Naive thymus-derived CD4-positive, alpha-beta T cell (primary cell): ENCODE results near the gene ZNF492. TPM values are rescaled to one million over a fixed set of nuclear protein-coding genes. Genes with fewer than 3 reads are reported as not detected.
"Not testable (repeated sequence)": the region's sequence is repeated elsewhere in the genome, so short reads cannot be mapped to it uniquely, and the experiment has no call there.

ENCODE experiments used
- ATAC-seq: fragments of 150-1000 bp; cut with Tn5 transposase; 2 replicates; pipeline ENCODE4 v1.10.0; 2021; ENCODE audit warnings: mild to moderate bottlenecking, moderate library complexity
- CTCF ChIA-PET: fragments of 350-600 bp; sonication (Branson Sonifier 250); formaldehyde crosslinking; loops from one replicate; lab custom pipeline; 2021; ENCODE audit warnings: antibody characterized with exemption; lab: Charles Lee
- POLR2A ChIA-PET: fragments of 350-600 bp; sonication (Branson Sonifier 250); formaldehyde crosslinking; loops from one replicate; lab custom pipeline; 2021; ENCODE audit warnings: antibody characterized with exemption, inconsistent platforms; lab: Charles Lee
- DNase-seq, 9 donors: peaks; one replicate each; pipeline versions ENCODE4 v3.0.0 to v3.0.0-alpha.2; 2020 to 2022; ENCODE audit warnings: mixed read lengths in 1 of 9
- H3K27ac ChIP-seq: one replicate; pipeline ENCODE4 v1.7.0; 2013; ENCODE audit warnings: mild to moderate bottlenecking, low read depth, low read length, moderate library complexity
- H3K27me3 ChIP-seq, 2 donors: one replicate each; pipeline ENCODE4 v1.7.0; 2013; ENCODE audit warnings: low read length in 2 of 2, mild to moderate bottlenecking in 2 of 2, moderate library complexity in 2 of 2; ENCODE audit not compliant: control insufficient read depth in 2 of 2, insufficient read depth in 2 of 2
- H3K36me3 ChIP-seq, 3 experiments: 1 replicate in 2 of 3; 2 replicates in 1 of 3; pipeline ENCODE4 v1.7.0; 2013; ENCODE audit warnings: low read length in 3 of 3, mild to moderate bottlenecking in 3 of 3, moderate library complexity in 1 of 3; ENCODE audit not compliant: insufficient read depth in 3 of 3, control insufficient read depth in 2 of 3
- H3K4me1 ChIP-seq, 2 donors: one replicate each; pipeline ENCODE4 v1.7.0; 2013; ENCODE audit warnings: low read length in 2 of 2, mild to moderate bottlenecking in 2 of 2, moderate library complexity in 1 of 2; ENCODE audit not compliant: control insufficient read depth in 2 of 2, insufficient read depth in 2 of 2
- H3K4me3 ChIP-seq: 2 replicates; pipeline ENCODE4 v1.7.0; 2013; ENCODE audit warnings: mild to moderate bottlenecking, low read length
- H3K9me3 ChIP-seq, 3 experiments: 1 replicate in 2 of 3; 2 replicates in 1 of 3; pipeline ENCODE4 v1.7.0; 2013; ENCODE audit warnings: low read length in 3 of 3; ENCODE audit not compliant: control insufficient read depth in 2 of 3
- H3K27ac Mint-ChIP-seq, 9 donors: one replicate each; pipeline ENCODE4 v1.8.0; 2020 to 2022; ENCODE audit warnings: mixed read lengths in 9 of 9, mild to moderate bottlenecking in 8 of 9, moderate library complexity in 5 of 9, inconsistent platforms in 2 of 9
- H3K27me3 Mint-ChIP-seq, 5 donors: one replicate each; pipeline ENCODE4 v1.8.0; 2021 to 2022; ENCODE audit warnings: mixed read lengths in 5 of 5, mild to moderate bottlenecking in 1 of 5
- H3K36me3 Mint-ChIP-seq, 5 donors: one replicate each; pipeline ENCODE4 v1.8.0; 2020 to 2022; ENCODE audit warnings: mixed read lengths in 5 of 5, mild to moderate bottlenecking in 3 of 5, inconsistent platforms in 1 of 5
- H3K4me1 Mint-ChIP-seq, 7 donors: one replicate each; pipeline ENCODE4 v1.8.0; 2020 to 2022; ENCODE audit warnings: mixed read lengths in 7 of 7, mild to moderate bottlenecking in 3 of 7, inconsistent platforms in 1 of 7
- H3K4me3 Mint-ChIP-seq, 10 donors: one replicate each; pipeline ENCODE4 v1.8.0; 2020 to 2022; ENCODE audit warnings: mild to moderate bottlenecking in 10 of 10, mixed read lengths in 10 of 10, moderate library complexity in 6 of 10, inconsistent platforms in 2 of 10
- H3K9me3 Mint-ChIP-seq, 11 donors: one replicate each; pipeline ENCODE4 v1.8.0; 2020 to 2022; ENCODE audit warnings: mixed read lengths in 11 of 11, mild to moderate bottlenecking in 4 of 11, inconsistent platforms in 1 of 11, moderate library complexity in 1 of 11
- intact Hi-C, 2 donors: fragments of 100-400 bp; cut with micrococcal nuclease; formaldehyde crosslinking; loops; one replicate each; pipeline ENCODE4 v1.15.1; 2023
- polyA plus RNA-seq, 2 donors: library from polyadenylated mRNA; unstranded; fragments of 300-500 nt; fragmentation: Illumina TruSeq; gene quantifications; one replicate each; pipeline ENCODE4 v1.2.3, GENCODE V29; 2021
- total RNA-seq, 6 experiments: library from RNA in 5 of 6; stranded (reverse) in 5 of 6; gene quantifications; 1 replicate in 5 of 6; 2 replicates in 1 of 6; pipeline ENCODE4 v1.2.3 and lab custom pipeline; 2021 to 2026

ZNF492 gene
- total and polyA plus RNA-seq, 7 experiments from 2014 or later: 0.17 to 0.84 (median 0.32) TPM

DNA sequence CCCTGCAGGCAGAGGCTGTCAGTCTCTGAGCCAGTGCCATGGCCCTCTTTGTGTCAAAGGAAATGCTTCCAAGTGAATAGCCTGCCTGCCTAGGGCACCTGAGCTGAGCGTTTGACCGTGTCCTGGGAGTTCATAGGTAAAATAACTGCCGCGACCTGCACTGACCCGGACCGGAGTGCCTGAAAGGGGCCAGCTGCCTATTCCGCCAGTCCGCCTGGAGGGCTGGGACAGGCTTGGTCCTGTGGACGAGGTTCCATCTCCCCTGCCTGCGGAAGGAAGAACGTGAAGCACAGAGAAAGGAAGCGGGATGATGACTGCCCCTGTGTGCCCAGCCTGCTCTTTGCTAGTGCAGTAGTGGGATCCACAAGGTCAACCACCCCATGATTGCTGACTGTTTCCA, 17.5 kb upstream of the ZNF492 start:
- peaks cover 0 to 4% (median 0%) of the 10 kb centered on the region in 5 donors for H3K36me3 Mint-ChIP-seq
- no peaks in the 10 kb centered on the region for H3K4me1 ChIP-seq
- no peak overlapping the region for H3K4me3 Mint-ChIP-seq
- DNase-seq: no peak
- peaks cover 0 to 11% (median 0%) of the 10 kb centered on the region in 3 experiments for H3K9me3 ChIP-seq
- intact Hi-C loops: no loop called here
- peaks cover 0 to 59% (median 17%) of the 10 kb centered on the region in 11 donors for H3K9me3 Mint-ChIP-seq
- H3K27me3 Mint-ChIP-seq: peaks cover 0 to 24% (median 13%) of the 10 kb centered on the region in 5 donors
- H3K4me3 ChIP-seq: no peak overlapping the region
- H3K27me3 ChIP-seq: no peaks in the 10 kb centered on the region
- CTCF ChIA-PET: no interaction called here
- H3K4me1 Mint-ChIP-seq: peaks cover 0 to 4% (median 0%) of the 10 kb centered on the region in 7 donors
- ATAC-seq: no peak
- POLR2A ChIA-PET: no interaction called here
- no peak overlapping the region for H3K27ac Mint-ChIP-seq
- no peak overlapping the region for H3K27ac ChIP-seq
- no peaks in the 10 kb centered on the region for H3K36me3 ChIP-seq

DNA sequence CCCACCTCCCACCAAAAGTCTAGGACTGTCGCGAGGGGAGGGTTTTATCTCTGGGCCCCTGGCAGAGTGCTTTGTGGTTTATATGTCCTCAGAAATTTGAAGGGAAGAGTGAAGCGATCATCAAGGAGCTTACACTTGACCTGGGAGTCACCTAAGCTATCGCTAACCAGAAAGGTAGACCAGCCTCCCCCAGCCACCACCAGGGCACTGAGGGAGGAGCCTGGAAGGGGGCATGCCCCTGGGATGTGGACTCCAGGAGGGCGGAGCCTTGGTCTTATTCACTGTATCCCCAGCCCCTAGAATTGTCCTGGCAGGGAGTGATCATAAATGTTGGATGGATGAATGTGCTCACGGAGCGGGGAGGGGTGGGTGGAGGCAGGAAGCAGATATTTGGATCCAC, 16.9 kb upstream of the ZNF492 start:
- H3K4me1 ChIP-seq, POLR2A ChIA-PET, H3K36me3 ChIP-seq, DNase-seq, intact Hi-C loops, H3K27me3 ChIP-seq, H3K27ac Mint-ChIP-seq, H3K27ac ChIP-seq, H3K36me3 Mint-ChIP-seq, CTCF ChIA-PET, H3K4me3 Mint-ChIP-seq, H3K4me1 Mint-ChIP-seq, ATAC-seq, H3K4me3 ChIP-seq: not testable (repeated sequence)
- peaks cover 0 to 29% (median 14%) of the 10 kb centered on the region in 5 donors for H3K27me3 Mint-ChIP-seq
- H3K9me3 ChIP-seq: peaks cover 0 to 11% (median 0%) of the 10 kb centered on the region in 3 experiments
- H3K9me3 Mint-ChIP-seq: peaks cover 0 to 60% (median 17%) of the 10 kb centered on the region in 11 donors

DNA sequence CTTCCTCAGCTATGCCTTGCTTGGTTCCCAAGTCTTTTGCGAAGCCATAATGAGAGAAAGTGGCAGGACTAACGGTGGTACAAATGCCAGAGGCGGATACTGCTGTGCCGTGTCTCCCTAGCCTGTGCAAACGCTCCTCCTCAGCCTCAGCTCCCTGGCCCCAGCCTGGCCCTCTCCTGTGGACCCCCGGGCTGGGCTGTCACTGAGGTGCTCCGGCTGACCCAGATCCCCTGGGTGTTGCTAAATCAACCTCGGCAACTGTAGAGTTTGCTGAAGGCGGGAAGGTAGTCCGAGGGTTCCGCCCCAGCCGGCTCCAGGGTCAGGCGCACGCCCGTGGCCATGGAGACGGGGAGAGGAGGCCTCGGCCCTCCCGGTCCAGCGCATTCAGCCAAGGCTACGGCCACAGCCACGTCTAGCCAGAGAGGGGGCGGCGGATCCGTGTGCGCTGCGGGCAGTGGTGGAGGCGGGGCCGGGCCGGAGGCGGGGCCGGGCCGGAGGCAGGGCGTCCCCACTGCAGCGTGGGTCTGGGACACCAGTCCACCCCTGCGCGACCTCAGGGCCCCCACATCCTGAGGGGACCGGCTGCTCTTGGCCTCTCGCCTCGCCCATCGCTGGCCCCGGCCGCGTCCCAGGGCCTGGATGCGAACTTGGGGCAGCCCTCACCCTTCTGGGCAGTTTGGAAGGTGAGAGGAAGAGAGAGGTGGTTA, 16.4 kb upstream of the ZNF492 start:
- no peak overlapping the region for H3K4me3 ChIP-seq
- no peak overlapping the region for H3K4me3 Mint-ChIP-seq
- ATAC-seq (no peak), DNase-seq (no peak)
- H3K36me3 Mint-ChIP-seq: peaks cover 0 to 4% (median 0%) of the 10 kb centered on the region in 5 donors
- ChIA-PET POLR2A (no interaction called here), CTCF (no interaction called here)
- intact Hi-C loops: no loop called here
- H3K27me3 ChIP-seq: no peaks in the 10 kb centered on the region
- no peak overlapping the region for H3K27ac Mint-ChIP-seq
- H3K4me1 Mint-ChIP-seq: peaks cover 0 to 4% (median 0%) of the 10 kb centered on the region in 7 donors
- H3K27ac ChIP-seq: no peak overlapping the region
- H3K36me3 ChIP-seq: no peaks in the 10 kb centered on the region
- H3K9me3 ChIP-seq: peaks cover 0 to 11% (median 0%) of the 10 kb centered on the region in 3 experiments
- peaks cover 0 to 60% (median 15%) of the 10 kb centered on the region in 11 donors for H3K9me3 Mint-ChIP-seq
- H3K4me1 ChIP-seq: no peaks in the 10 kb centered on the region
- H3K27me3 Mint-ChIP-seq: peaks cover 0 to 30% (median 14%) of the 10 kb centered on the region in 5 donors

DNA sequence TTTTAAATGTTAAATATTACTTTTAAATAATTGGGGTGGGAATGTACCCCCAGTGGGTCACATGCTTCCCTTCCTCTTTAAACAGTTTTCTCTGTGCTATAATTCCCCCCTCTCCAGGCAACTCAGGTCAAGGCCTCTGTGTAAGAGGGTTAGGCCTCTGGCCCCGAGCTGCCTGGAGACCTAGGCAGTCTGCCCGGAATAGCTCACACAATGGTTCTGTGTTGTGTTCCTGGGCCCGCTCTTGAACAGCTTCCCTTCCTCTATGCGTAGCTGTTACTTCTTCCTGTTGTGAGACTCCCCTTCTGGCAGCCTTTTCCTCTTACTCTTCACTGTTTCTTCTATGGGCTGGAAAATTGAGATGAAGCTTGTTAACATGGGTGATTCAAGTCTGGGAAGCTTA, 14.8 kb upstream of the ZNF492 start:
- CTCF ChIA-PET: no interaction called here
- Mint-ChIP-seq H3K36me3 (peaks cover 0 to 4% (median 0%) of the 10 kb centered on the region in 5 donors), H3K4me3 (no peak overlapping the region), H3K27me3 (peaks cover 0 to 33% (median 14%) of the 10 kb centered on the region in 5 donors), H3K9me3 (peaks cover 0 to 52% (median 12%) of the 10 kb centered on the region in 11 donors), H3K4me1 (peaks cover 0 to 4% (median 0%) of the 10 kb centered on the region in 7 donors), H3K27ac (no peak overlapping the region)
- H3K4me1 ChIP-seq: no peaks in the 10 kb centered on the region
- ATAC-seq (no peak), DNase-seq (no peak)
- intact Hi-C loops: no loop called here
- H3K27me3 ChIP-seq: no peaks in the 10 kb centered on the region
- POLR2A ChIA-PET: no interaction called here
- no peak overlapping the region for H3K27ac ChIP-seq
- H3K36me3 ChIP-seq: no peaks in the 10 kb centered on the region
- H3K9me3 ChIP-seq: peaks cover 0 to 11% (median 0%) of the 10 kb centered on the region in 3 experiments
- no peak overlapping the region for H3K4me3 ChIP-seq

DNA sequence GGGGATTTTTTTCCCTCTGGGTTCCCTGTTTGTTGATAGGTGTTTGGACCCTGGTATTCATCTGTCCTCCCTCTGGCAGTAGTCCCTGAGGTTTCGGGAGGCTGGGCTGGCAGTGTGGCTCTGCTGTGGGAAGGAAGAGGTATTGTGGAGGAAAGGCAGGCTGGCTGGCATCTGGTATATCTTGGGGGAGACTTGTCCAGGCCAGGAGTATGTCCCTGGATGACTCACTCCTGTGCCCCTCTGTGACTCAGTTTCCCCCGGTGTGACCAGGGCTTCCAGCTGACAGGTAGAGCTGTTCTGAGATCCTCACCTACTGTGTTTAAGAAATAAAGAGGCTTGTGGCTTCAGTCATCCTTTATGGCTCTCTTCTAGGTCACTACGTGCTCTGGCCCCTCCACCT, 14.2 kb upstream of the ZNF492 start:
- H3K27ac ChIP-seq: no peak overlapping the region
- DNase-seq (no peak), ATAC-seq (no peak)
- Mint-ChIP-seq H3K4me3 (no peak overlapping the region), H3K27me3 (peaks cover 0 to 35% (median 14%) of the 10 kb centered on the region in 5 donors), H3K4me1 (peaks cover 0 to 4% (median 0%) of the 10 kb centered on the region in 7 donors), H3K9me3 (peaks cover 0 to 49% (median 12%) of the 10 kb centered on the region in 11 donors), H3K27ac (no peak overlapping the region), H3K36me3 (peaks cover 0 to 4% (median 0%) of the 10 kb centered on the region in 5 donors)
- ChIA-PET CTCF (no interaction called here), POLR2A (no interaction called here)
- H3K27me3 ChIP-seq: no peaks in the 10 kb centered on the region
- H3K9me3 ChIP-seq: peaks cover 0 to 11% (median 0%) of the 10 kb centered on the region in 3 experiments
- no peak overlapping the region for H3K4me3 ChIP-seq
- H3K36me3 ChIP-seq: no peaks in the 10 kb centered on the region
- no peaks in the 10 kb centered on the region for H3K4me1 ChIP-seq
- intact Hi-C loops: no loop called here

DNA sequence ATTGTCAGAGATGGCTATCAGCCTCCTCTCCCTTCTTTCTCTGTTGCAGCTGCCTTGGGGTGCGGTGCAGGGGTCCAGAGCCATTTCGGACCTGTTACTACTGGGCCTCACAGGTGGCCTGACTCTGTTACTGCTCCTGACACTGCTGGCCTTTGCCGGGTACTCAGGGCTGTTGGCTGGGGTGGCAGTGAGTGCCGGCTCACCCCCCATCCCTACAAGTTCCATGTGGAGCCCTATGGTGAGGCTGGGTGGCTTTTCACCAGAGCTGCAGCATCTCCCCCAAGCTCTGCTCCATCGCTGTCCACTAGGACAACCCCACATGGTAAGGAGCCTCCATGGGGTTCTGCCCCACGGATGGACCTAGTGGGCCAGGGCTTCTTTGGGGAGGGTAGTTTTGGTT, 13.7 kb upstream of the ZNF492 start:
- intact Hi-C loops: no loop called here
- ChIA-PET POLR2A (no interaction called here), CTCF (interaction anchor here (0.6 kb wide), 1 partner anchor 314 kb away, joined by 3 read pairs; no protein-coding TSS in a partner anchor)
- Mint-ChIP-seq H3K9me3 (peaks cover 0 to 44% (median 10%) of the 10 kb centered on the region in 11 donors), H3K4me1 (peaks cover 0 to 4% (median 0%) of the 10 kb centered on the region in 7 donors), H3K36me3 (peaks cover 0 to 4% (median 0%) of the 10 kb centered on the region in 5 donors), H3K27ac (no peak overlapping the region), H3K4me3 (no peak overlapping the region), H3K27me3 (peaks cover 0 to 31% (median 14%) of the 10 kb centered on the region in 5 donors)
- DNase-seq (no peak), ATAC-seq (no peak)
- no peaks in the 10 kb centered on the region for H3K27me3 ChIP-seq
- H3K9me3 ChIP-seq: peaks cover 0 to 11% (median 0%) of the 10 kb centered on the region in 3 experiments
- no peak overlapping the region for H3K27ac ChIP-seq
- H3K4me3 ChIP-seq: no peak overlapping the region
- no peaks in the 10 kb centered on the region for H3K4me1 ChIP-seq
- H3K36me3 ChIP-seq: no peaks in the 10 kb centered on the region
